AG04449 (cell line): ENCODE results near the gene OIP5.
"Not testable (repeated sequence)": the region's sequence is repeated elsewhere in the genome, so short reads cannot be mapped to it uniquely, and the experiment has no call there.

Experiments used
- CTCF ChIA-PET: fragments of 350-600 bp; formaldehyde crosslinking; extraction: SDS; loops from one replicate; lab custom pipeline; 2021; ENCODE audit warnings: antibody characterized with exemption; lab: Yijun Ruan, JAX
- POLR2A ChIA-PET: fragments of 400-600, 350-600 bp; formaldehyde crosslinking; extraction: SDS; loops from one replicate; lab custom pipeline; 2020; ENCODE audit warnings: antibody characterized with exemption, inconsistent platforms; lab: Yijun Ruan, JAX
- DNase-seq: peaks from one replicate; pipeline ENCODE4 v3.0.0-alpha.2; 2010; ENCODE audit warnings: low read depth, low spot score
- H3K4me3 ChIP-seq: 2 replicates; pipeline ENCODE4 v1.5.1; 2011; ENCODE audit warnings: low read depth, mild to moderate bottlenecking, control low read depth, low read length
- CTCF ChIP-seq: IDR thresholded peaks from one replicate; pipeline ENCODE4 v1.5.1; 2011; ENCODE audit warnings: mild to moderate bottlenecking, moderate library complexity, low read length, control low read depth, inconsistent platforms; ENCODE audit not compliant: insufficient read depth; ENCODE audit errors: missing control alignments

Gene OIP5

DNA sequence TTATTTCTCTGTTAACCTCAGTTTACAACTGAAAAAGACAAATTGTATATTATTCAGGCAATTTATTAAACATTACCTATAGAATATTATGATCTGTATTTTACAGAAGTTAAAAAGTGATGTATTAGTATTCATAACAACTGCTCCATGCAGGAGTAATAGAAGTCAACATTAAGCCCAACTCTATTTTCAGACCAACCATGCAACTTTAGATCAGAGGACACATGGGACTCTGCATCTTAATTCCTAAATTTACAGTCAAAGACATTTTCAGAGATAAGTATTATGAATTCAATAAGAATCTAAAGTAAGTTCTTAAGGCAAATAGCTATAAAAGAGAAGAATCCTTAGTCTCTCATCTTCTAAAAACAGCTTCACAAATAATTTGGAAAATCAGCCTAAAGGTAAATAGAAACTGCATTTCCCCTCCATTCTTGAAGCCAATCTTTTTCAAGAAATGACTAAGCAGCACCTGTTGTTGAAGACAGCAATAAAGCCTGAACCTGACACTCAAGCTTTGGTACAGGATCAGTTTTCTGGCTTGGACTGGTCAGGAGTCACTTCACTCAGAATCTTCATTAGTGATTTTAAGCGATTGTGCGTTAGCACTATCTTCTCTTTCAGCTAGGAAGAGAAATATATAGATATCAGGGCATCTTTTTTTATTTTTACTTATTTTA lies 23.0 kb downstream of the OIP5 start:
- no peak for TF ChIP-seq CTCF
- POLR2A ChIA-PET = no interaction called here
- no peak overlapping the region for H3K4me3 ChIP-seq
- CTCF ChIA-PET = no interaction called here
- DNase-seq = no peak

DNA sequence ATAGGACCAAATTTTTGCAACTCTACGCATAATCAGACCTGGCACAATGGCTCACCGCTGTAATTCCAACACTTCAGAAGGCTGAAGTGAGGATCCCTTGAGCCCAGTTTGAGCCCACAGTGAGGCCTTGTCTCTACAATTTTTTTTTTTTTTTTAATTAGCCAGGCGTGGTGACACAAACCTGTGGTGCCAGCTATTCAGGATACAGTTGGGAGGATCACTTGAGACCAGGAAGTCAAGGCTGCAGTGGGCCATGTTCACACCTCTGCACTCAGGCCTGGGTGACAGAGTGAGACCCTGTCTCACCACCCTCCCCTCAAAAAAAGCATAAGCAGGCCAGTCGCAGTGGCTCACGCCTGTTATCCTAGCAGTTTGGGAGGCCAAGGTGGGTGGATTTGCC lies 24.7 kb downstream of the OIP5 start:
- CTCF ChIA-PET = interaction anchor here (1.3 to 1.6 kb wide), 2 partner anchors 10 to 23 kb away, joined by 4 read pairs; no protein-coding TSS in a partner anchor
- TF ChIP-seq CTCF = no peak
- H3K4me3 ChIP-seq = no peak overlapping the region
- POLR2A ChIA-PET = no interaction called here
- no peak for DNase-seq

GRCh38 chr15:41304149-41304770 lies 28.1 kb downstream of the OIP5 start:
- POLR2A ChIA-PET = interaction anchor here (0.6 kb wide), 1 partner anchor 233 kb away, joined by 4 read pairs; no protein-coding TSS in a partner anchor
- TF ChIP-seq CTCF = no peak
- no peak overlapping the region for H3K4me3 ChIP-seq
- CTCF ChIA-PET = interaction anchor here (1.3 kb wide), 1 partner anchor 35 kb away, joined by 3 read pairs; no protein-coding TSS in a partner anchor
- no peak for DNase-seq

DNA sequence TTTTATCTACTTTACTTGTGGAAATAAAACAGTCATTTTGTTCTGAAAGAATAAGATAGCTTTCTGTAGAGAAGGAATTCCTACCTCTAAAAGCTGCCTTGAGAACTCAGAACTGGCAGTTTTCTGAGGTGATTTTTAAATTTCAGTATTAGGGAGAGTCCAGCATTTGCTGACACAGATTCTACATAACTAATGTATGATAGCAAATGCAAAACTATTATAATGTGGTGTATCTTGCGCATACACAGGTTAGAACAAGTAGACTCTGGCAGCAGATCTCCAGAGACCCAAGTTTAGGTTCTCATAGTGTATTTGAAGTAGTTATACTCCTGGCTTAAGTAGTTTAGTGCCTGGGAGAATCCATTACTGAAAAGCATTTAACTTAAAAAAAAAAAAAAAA lies 30.8 kb downstream of the OIP5 start:
- TF ChIP-seq CTCF = no peak
- ChIA-PET CTCF (no interaction called here), POLR2A (no interaction called here)
- no peak for DNase-seq
- H3K4me3 ChIP-seq = no peak overlapping the region

DNA sequence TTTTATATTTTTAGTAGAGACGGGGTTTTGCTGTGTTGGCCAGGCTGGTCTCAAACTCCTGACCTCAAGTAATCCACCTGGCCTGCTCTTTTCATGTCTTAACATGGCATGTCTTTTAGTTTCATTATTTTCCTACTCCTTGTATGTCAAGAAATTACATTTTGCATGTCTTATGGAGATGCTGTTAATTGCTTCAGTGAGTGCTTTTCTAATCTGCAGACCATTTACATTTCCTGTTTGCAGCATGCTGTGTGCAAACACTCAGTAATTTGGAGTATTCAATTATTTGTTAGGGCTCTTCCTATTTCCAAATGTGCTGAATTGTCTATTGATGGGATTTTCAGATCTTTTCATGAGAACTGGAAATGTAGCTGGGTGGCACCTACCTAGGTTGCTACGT lies 31.3 kb downstream of the OIP5 start:
- POLR2A ChIA-PET, H3K4me3 ChIP-seq, DNase-seq: not testable (repeated sequence)
- CTCF ChIA-PET = interaction anchor here (0.6 kb wide), 1 partner anchor 325 kb away, joined by 4 read pairs; no protein-coding TSS in a partner anchor

- CTCF ChIA-PET = no interaction called here
- no peak overlapping the region for H3K4me3 ChIP-seq
- POLR2A ChIA-PET = no interaction called here
- no peak for DNase-seq
- TF ChIP-seq CTCF = no peak
Measured at GRCh38 chr15:41292521-41292920, 39.9 kb downstream of the OIP5 start.
